ENCODE data around the gene DCAF10. TPM values are rescaled to one million over a fixed set of nuclear protein-coding genes. Genes with fewer than 3 reads are reported as not detected.

DCAF10 gene
- total and polyA plus RNA-seq, 4 donors = 9.7 to 22.2 (median 15.3) TPM

DNA sequence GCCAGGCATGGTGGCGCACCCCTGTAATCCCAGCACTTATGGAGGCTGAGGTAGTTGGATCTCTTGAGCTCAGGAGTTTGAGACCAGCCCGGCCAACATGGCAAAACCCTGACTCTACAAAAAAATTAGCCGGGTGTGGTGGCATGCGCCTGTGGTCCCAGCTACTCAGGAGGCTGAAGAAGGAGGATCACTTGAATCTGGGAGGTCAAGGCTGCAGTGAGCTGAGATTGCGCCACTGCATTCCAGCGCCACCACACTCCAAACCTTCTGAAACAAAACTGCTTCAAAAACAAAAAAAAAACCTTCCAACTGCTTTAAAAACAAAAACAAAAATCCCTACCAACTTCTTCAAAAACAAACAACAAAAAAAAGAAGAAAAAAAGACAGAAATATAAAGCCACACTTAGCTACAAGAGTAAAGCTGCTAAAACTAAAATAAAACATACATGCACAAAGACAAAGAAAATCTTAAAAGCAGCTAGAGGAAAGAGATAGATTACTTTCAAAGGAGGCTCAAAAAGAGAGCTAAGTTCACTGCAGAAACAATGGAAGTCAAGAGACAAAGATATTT lies 11.4 kb downstream of the DCAF10 start:
- H3K27ac ChIP-seq (ENCODE audit: low read depth in 1 of 2, low read length in 2 of 2) = no peak overlapping the region
- H3K27me3 ChIP-seq (ENCODE audit: control insufficient read depth in 4 of 4, insufficient read depth in 4 of 4, low read length in 3 of 4) = no peaks in the 10 kb centered on the region
- H3K9me3 ChIP-seq (ENCODE audit: control insufficient read depth in 4 of 4, low read length in 3 of 4) = no peaks in the 10 kb centered on the region
- no peak overlapping the region for H3K9ac ChIP-seq (ENCODE audit: low read depth in 1 of 2, low read length in 2 of 2)
- TF ChIP-seq, protein P1, sequence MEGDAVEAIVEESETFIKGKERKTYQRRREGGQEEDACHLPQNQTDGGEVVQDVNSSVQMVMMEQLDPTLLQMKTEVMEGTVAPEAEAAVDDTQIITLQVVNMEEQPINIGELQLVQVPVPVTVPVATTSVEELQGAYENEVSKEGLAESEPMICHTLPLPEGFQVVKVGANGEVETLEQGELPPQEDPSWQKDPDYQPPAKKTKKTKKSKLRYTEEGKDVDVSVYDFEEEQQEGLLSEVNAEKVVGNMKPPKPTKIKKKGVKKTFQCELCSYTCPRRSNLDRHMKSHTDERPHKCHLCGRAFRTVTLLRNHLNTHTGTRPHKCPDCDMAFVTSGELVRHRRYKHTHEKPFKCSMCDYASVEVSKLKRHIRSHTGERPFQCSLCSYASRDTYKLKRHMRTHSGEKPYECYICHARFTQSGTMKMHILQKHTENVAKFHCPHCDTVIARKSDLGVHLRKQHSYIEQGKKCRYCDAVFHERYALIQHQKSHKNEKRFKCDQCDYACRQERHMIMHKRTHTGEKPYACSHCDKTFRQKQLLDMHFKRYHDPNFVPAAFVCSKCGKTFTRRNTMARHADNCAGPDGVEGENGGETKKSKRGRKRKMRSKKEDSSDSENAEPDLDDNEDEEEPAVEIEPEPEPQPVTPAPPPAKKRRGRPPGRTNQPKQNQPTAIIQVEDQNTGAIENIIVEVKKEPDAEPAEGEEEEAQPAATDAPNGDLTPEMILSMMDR (IDR thresholded peaks at IDR 0.05; ENCODE audit: low read depth, low read length, missing input control) = no peak
- TF ChIP-seq, protein P2, sequence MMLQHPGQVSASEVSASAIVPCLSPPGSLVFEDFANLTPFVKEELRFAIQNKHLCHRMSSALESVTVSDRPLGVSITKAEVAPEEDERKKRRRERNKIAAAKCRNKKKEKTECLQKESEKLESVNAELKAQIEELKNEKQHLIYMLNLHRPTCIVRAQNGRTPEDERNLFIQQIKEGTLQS (IDR thresholded peaks at IDR 0.05) = no peak
- TF ChIP-seq, protein P3, sequence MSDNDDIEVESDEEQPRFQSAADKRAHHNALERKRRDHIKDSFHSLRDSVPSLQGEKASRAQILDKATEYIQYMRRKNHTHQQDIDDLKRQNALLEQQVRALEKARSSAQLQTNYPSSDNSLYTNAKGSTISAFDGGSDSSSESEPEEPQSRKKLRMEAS (IDR thresholded peaks at IDR 0.05) = no peak
- no peak for TF ChIP-seq EGR1 (IDR thresholded peaks at IDR 0.05; ENCODE audit: low read depth in 2 of 2)
- TF ChIP-seq JUND (IDR thresholded peaks at IDR 0.05) = no peak
- TF ChIP-seq, protein P4, sequence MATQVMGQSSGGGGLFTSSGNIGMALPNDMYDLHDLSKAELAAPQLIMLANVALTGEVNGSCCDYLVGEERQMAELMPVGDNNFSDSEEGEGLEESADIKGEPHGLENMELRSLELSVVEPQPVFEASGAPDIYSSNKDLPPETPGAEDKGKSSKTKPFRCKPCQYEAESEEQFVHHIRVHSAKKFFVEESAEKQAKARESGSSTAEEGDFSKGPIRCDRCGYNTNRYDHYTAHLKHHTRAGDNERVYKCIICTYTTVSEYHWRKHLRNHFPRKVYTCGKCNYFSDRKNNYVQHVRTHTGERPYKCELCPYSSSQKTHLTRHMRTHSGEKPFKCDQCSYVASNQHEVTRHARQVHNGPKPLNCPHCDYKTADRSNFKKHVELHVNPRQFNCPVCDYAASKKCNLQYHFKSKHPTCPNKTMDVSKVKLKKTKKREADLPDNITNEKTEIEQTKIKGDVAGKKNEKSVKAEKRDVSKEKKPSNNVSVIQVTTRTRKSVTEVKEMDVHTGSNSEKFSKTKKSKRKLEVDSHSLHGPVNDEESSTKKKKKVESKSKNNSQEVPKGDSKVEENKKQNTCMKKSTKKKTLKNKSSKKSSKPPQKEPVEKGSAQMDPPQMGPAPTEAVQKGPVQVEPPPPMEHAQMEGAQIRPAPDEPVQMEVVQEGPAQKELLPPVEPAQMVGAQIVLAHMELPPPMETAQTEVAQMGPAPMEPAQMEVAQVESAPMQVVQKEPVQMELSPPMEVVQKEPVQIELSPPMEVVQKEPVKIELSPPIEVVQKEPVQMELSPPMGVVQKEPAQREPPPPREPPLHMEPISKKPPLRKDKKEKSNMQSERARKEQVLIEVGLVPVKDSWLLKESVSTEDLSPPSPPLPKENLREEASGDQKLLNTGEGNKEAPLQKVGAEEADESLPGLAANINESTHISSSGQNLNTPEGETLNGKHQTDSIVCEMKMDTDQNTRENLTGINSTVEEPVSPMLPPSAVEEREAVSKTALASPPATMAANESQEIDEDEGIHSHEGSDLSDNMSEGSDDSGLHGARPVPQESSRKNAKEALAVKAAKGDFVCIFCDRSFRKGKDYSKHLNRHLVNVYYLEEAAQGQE (IDR thresholded peaks at IDR 0.05) = no peak
- H3K4me3 ChIP-seq (ENCODE audit: low read depth in 1 of 3, low read length in 3 of 3) = no peak overlapping the region
- 96% methylated on average over 6 of the region's 6 CpGs for WGBS
- no peaks in the 10 kb centered on the region for H3K4me1 ChIP-seq (ENCODE audit: control insufficient read depth in 4 of 4, insufficient read depth in 4 of 4, low read length in 3 of 4)
- peaks cover 0 to 2% (median 0%) of the 10 kb centered on the region in 4 donors for H3K36me3 ChIP-seq (ENCODE audit: control insufficient read depth in 4 of 4, insufficient read depth in 3 of 4, low read depth in 1 of 4, low read length in 3 of 4)
- DNase-seq (ENCODE audit: low spot score) = no peak

DNA sequence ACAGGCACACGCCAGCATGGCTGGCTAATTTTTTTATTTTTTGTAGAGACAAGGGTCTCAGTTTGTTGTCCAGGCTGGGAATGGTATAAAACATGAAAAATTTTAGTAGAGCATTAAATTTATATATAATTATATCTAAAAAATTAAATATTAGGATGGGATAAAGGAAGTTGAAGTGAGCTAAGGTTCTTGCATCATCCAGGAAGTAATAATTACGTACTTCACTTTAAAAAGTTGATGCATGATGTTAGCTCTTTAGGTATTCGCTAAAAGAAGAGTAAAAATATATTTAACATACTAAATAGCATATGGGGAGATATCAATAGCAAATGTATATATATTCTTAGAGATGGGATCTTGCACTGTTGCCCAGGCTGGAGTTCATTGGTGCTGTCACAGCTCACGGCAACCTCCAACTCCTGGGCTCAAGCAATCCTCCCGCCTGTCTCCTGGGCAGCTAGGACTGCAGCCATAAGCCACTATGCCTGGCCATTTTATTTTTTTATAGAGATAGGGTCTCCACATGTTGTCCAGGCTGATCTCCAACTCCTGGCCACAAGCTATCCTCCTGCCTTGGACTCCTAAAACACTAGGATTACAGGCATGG lies 12.3 kb downstream of the DCAF10 start:
- H3K9ac ChIP-seq (ENCODE audit: low read depth in 1 of 2, low read length in 2 of 2) = no peak overlapping the region
- peaks cover 0 to 2% (median 0%) of the 10 kb centered on the region in 4 donors for H3K36me3 ChIP-seq (ENCODE audit: control insufficient read depth in 4 of 4, insufficient read depth in 3 of 4, low read depth in 1 of 4, low read length in 3 of 4)
- H3K27ac ChIP-seq (ENCODE audit: low read depth in 1 of 2, low read length in 2 of 2) = no peak overlapping the region
- H3K27me3 ChIP-seq (ENCODE audit: control insufficient read depth in 4 of 4, insufficient read depth in 4 of 4, low read length in 3 of 4) = no peaks in the 10 kb centered on the region
- DNase-seq (ENCODE audit: low spot score) = no peak
- H3K4me3 ChIP-seq (ENCODE audit: low read depth in 1 of 3, low read length in 3 of 3) = no peak overlapping the region
- TF ChIP-seq EGR1 (IDR thresholded peaks at IDR 0.05; ENCODE audit: low read depth in 2 of 2) (no peak), HNF4G (IDR thresholded peaks at IDR 0.05) (no peak), JUND (IDR thresholded peaks at IDR 0.05) (no peak)
- TF ChIP-seq, protein P4 (IDR thresholded peaks at IDR 0.05) = no peak
- no peaks in the 10 kb centered on the region for H3K4me1 ChIP-seq (ENCODE audit: control insufficient read depth in 4 of 4, insufficient read depth in 4 of 4, low read length in 3 of 4)
- H3K9me3 ChIP-seq (ENCODE audit: control insufficient read depth in 4 of 4, low read length in 3 of 4) = no peaks in the 10 kb centered on the region
- WGBS = 89% methylated on average over 5 of the region's 5 CpGs

Data from liver (tissue), 9 donors.